ENCODE measurements around the gene GLCCI1.

GLCCI1 gene

GRCh38 chr7:7944619-7945282 is 23.8 kb upstream of the GLCCI1 start:
- no peaks in the 10 kb centered on the region for H3K36me3 Mint-ChIP-seq (ENCODE audit: low read depth)
- H3K4me1 Mint-ChIP-seq (ENCODE audit: low read depth), result peaks cover 24% of the 10 kb centered on the region
- H3K9me3 Mint-ChIP-seq, result no peaks in the 10 kb centered on the region
- peak overlapping the region; percentile 88 for H3K27ac Mint-ChIP-seq
- peak; percentile 46 for DNase-seq (ENCODE audit: low spot score)
- H3K27me3 Mint-ChIP-seq (ENCODE audit: low read depth), result peaks cover 4% of the 10 kb centered on the region
- peak overlapping the region; percentile 71 for H3K4me3 Mint-ChIP-seq

GRCh38 chr7:7946486-7946885 is 22.1 kb upstream of the GLCCI1 start:
- Mint-ChIP-seq H3K27ac (no peak overlapping the region), H3K4me3 (no peak overlapping the region), H3K27me3 (ENCODE audit: low read depth) (peaks cover 4% of the 10 kb centered on the region), H3K36me3 (ENCODE audit: low read depth) (peaks cover 6% of the 10 kb centered on the region), H3K4me1 (ENCODE audit: low read depth) (peaks cover 24% of the 10 kb centered on the region), H3K9me3 (peaks cover 5% of the 10 kb centered on the region)
- DNase-seq (ENCODE audit: low spot score), result no peak

- peaks cover 5% of the 10 kb centered on the region for H3K9me3 Mint-ChIP-seq
- no peak overlapping the region for H3K27ac Mint-ChIP-seq
- H3K4me1 Mint-ChIP-seq (ENCODE audit: low read depth), result peaks cover 22% of the 10 kb centered on the region
- H3K36me3 Mint-ChIP-seq (ENCODE audit: low read depth), result peaks cover 7% of the 10 kb centered on the region
- no peak for DNase-seq (ENCODE audit: low spot score)
- no peaks in the 10 kb centered on the region for H3K27me3 Mint-ChIP-seq (ENCODE audit: low read depth)
- no peak overlapping the region for H3K4me3 Mint-ChIP-seq
Measured at GRCh38 chr7:7948232-7948631, 20.4 kb upstream of the GLCCI1 start.

- no peaks in the 10 kb centered on the region for H3K4me1 Mint-ChIP-seq (ENCODE audit: low read depth)
- H3K36me3 Mint-ChIP-seq (ENCODE audit: low read depth), result peaks cover 7% of the 10 kb centered on the region
- no peak overlapping the region for H3K4me3 Mint-ChIP-seq
- DNase-seq (ENCODE audit: low spot score), result no peak
- H3K9me3 Mint-ChIP-seq, result peaks cover 5% of the 10 kb centered on the region
- no peak overlapping the region for H3K27ac Mint-ChIP-seq
- H3K27me3 Mint-ChIP-seq (ENCODE audit: low read depth), result no peaks in the 10 kb centered on the region
Measured at GRCh38 chr7:7953806-7954205, 14.8 kb upstream of the GLCCI1 start.

- DNase-seq (ENCODE audit: low spot score), result no peak
- Mint-ChIP-seq H3K4me1 (ENCODE audit: low read depth) (peaks cover 2% of the 10 kb centered on the region), H3K27ac (no peak overlapping the region), H3K9me3 (no peaks in the 10 kb centered on the region), H3K36me3 (ENCODE audit: low read depth) (no peaks in the 10 kb centered on the region), H3K27me3 (ENCODE audit: low read depth) (no peaks in the 10 kb centered on the region), H3K4me3 (no peak overlapping the region)
Measured at GRCh38 chr7:7956531-7957128, 12.0 kb upstream of the GLCCI1 start.

GRCh38 chr7:7957513-7957912 is 11.1 kb upstream of the GLCCI1 start:
- H3K9me3 Mint-ChIP-seq, result no peaks in the 10 kb centered on the region
- no peaks in the 10 kb centered on the region for H3K27me3 Mint-ChIP-seq (ENCODE audit: low read depth)
- H3K4me1 Mint-ChIP-seq (ENCODE audit: low read depth), result peaks cover 2% of the 10 kb centered on the region
- H3K4me3 Mint-ChIP-seq, result no peak overlapping the region
- H3K36me3 Mint-ChIP-seq (ENCODE audit: low read depth), result no peaks in the 10 kb centered on the region
- no peak for DNase-seq (ENCODE audit: low spot score)
- no peak overlapping the region for H3K27ac Mint-ChIP-seq

- H3K4me3 Mint-ChIP-seq, result no peak overlapping the region
Measured at GRCh38 chr7:7959979-7960670, 8.5 kb upstream of the GLCCI1 start.

GRCh38 chr7:7962851-7963250 is 5.7 kb upstream of the GLCCI1 start:
- no peak for DNase-seq (ENCODE audit: low spot score)
- Mint-ChIP-seq H3K36me3 (ENCODE audit: low read depth) (no peaks in the 10 kb centered on the region), H3K27me3 (ENCODE audit: low read depth) (no peaks in the 10 kb centered on the region), H3K9me3 (no peaks in the 10 kb centered on the region), H3K27ac (no peak overlapping the region), H3K4me3 (no peak overlapping the region), H3K4me1 (ENCODE audit: low read depth) (peaks cover 13% of the 10 kb centered on the region)

More at GRCh38 chr7:7959979-7960670, 8.5 kb upstream of the GLCCI1 start:
- Mint-ChIP-seq H3K9me3 (no peaks in the 10 kb centered on the region), H3K4me1 (ENCODE audit: low read depth) (peaks cover 2% of the 10 kb centered on the region), H3K27ac (no peak overlapping the region), H3K27me3 (ENCODE audit: low read depth) (no peaks in the 10 kb centered on the region), H3K36me3 (ENCODE audit: low read depth) (no peaks in the 10 kb centered on the region)
- no peak for DNase-seq (ENCODE audit: low spot score)

- no peaks in the 10 kb centered on the region for H3K27me3 Mint-ChIP-seq (ENCODE audit: low read depth)
- no peaks in the 10 kb centered on the region for H3K36me3 Mint-ChIP-seq (ENCODE audit: low read depth)
- no peak overlapping the region for H3K4me3 Mint-ChIP-seq
- H3K27ac Mint-ChIP-seq, result no peak overlapping the region
- no peak for DNase-seq (ENCODE audit: low spot score)
- H3K4me1 Mint-ChIP-seq (ENCODE audit: low read depth), result peaks cover 13% of the 10 kb centered on the region
- no peaks in the 10 kb centered on the region for H3K9me3 Mint-ChIP-seq
Measured at GRCh38 chr7:7964250-7964649, 4.3 kb upstream of the GLCCI1 start.

- Mint-ChIP-seq H3K27me3 (ENCODE audit: low read depth) (no peaks in the 10 kb centered on the region), H3K27ac (no peak overlapping the region), H3K4me1 (ENCODE audit: low read depth) (peaks cover 13% of the 10 kb centered on the region), H3K36me3 (ENCODE audit: low read depth) (no peaks in the 10 kb centered on the region), H3K9me3 (no peaks in the 10 kb centered on the region), H3K4me3 (no peak overlapping the region)
- DNase-seq (ENCODE audit: low spot score), result no peak
Measured at GRCh38 chr7:7964691-7965090, 3.9 kb upstream of the GLCCI1 start.

- H3K27ac Mint-ChIP-seq, result no peak overlapping the region
- no peak overlapping the region for H3K4me3 Mint-ChIP-seq
- H3K9me3 Mint-ChIP-seq, result no peaks in the 10 kb centered on the region
- peaks cover 13% of the 10 kb centered on the region for H3K4me1 Mint-ChIP-seq (ENCODE audit: low read depth)
- no peak for DNase-seq (ENCODE audit: low spot score)
- H3K36me3 Mint-ChIP-seq (ENCODE audit: low read depth), result no peaks in the 10 kb centered on the region
- H3K27me3 Mint-ChIP-seq (ENCODE audit: low read depth), result no peaks in the 10 kb centered on the region
Measured at GRCh38 chr7:7965301-7965700, 3.3 kb upstream of the GLCCI1 start.

GRCh38 chr7:7966141-7966734 is 2.4 kb upstream of the GLCCI1 start:
- no peak overlapping the region for H3K27ac Mint-ChIP-seq
- no peak overlapping the region for H3K4me3 Mint-ChIP-seq
- no peaks in the 10 kb centered on the region for H3K36me3 Mint-ChIP-seq (ENCODE audit: low read depth)
- DNase-seq (ENCODE audit: low spot score), result no peak
- H3K4me1 Mint-ChIP-seq (ENCODE audit: low read depth), result peaks cover 13% of the 10 kb centered on the region
- H3K9me3 Mint-ChIP-seq, result no peaks in the 10 kb centered on the region
- no peaks in the 10 kb centered on the region for H3K27me3 Mint-ChIP-seq (ENCODE audit: low read depth)

GRCh38 chr7:7967886-7968543 is 581 bp upstream of the GLCCI1 start:
- no peak for DNase-seq (ENCODE audit: low spot score)
- no peaks in the 10 kb centered on the region for H3K27me3 Mint-ChIP-seq (ENCODE audit: low read depth)
- H3K36me3 Mint-ChIP-seq (ENCODE audit: low read depth), result no peaks in the 10 kb centered on the region
- H3K4me3 Mint-ChIP-seq, result peak overlapping the region; percentile 90
- H3K9me3 Mint-ChIP-seq, result no peaks in the 10 kb centered on the region
- peaks cover 15% of the 10 kb centered on the region for H3K4me1 Mint-ChIP-seq (ENCODE audit: low read depth)
- H3K27ac Mint-ChIP-seq, result peak overlapping the region; percentile 98

Data from T-helper 2 cell treated with Interferon-gamma antibody and Interleukin-4, amounts not matched to agents 5 μg/mL and 100 μg/mL, for 36 hours (primary cell).